GM12874 (cell line): ENCODE measurements around the gene APLNR.

Source experiments
- CTCF ChIP-seq: IDR thresholded peaks from 2 replicates; pipeline ENCODE4 v1.5.1; 2011; ENCODE audit warnings: low read depth, mild to moderate bottlenecking, control low read depth, low read length, moderate library complexity; ENCODE audit not compliant: insufficient read depth

The APLNR gene

GRCh38 chr11:57214098-57214417 is 23.0 kb downstream of the APLNR start:
- no peak for TF ChIP-seq CTCF

GRCh38 chr11:57213342-57214097 is 23.5 kb downstream of the APLNR start:
- TF ChIP-seq CTCF = no peak

- no peak for TF ChIP-seq CTCF
Observed at GRCh38 chr11:57210781-57211180, 26.3 kb downstream of the APLNR start.

- TF ChIP-seq CTCF = no peak
Observed at GRCh38 chr11:57207168-57207567, 29.9 kb downstream of the APLNR start.

- no peak for TF ChIP-seq CTCF
Observed at GRCh38 chr11:57205041-57205641, 31.9 kb downstream of the APLNR start.

GRCh38 chr11:57203882-57204480 is 33.1 kb downstream of the APLNR start:
- no peak for TF ChIP-seq CTCF

GRCh38 chr11:57203359-57203758 is 33.7 kb downstream of the APLNR start:
- no peak for TF ChIP-seq CTCF
